GM18499 (cell line): Measurements from ENCODE around the gene FSD2.
A peak's percentile ranks its signal among the peaks of the same experiment; 100 is the strongest.
"Not testable (repeated sequence)": the region's sequence is repeated elsewhere in the genome, so short reads cannot be mapped to it uniquely, and the experiment has no call there.

Experiments used
- ATAC-seq: cut with Tn5 transposase; IDR thresholded peaks from one replicate; pipeline ENCODE4 v1.9.1; 2021; ENCODE audit warnings: moderate number of reproducible peaks; ENCODE audit not compliant: insufficient read depth, unreplicated experiment

Gene FSD2

GRCh38 chr15:82831894-82832600 is 26.2 kb upstream of the FSD2 start:
- ATAC-seq = no peak

DNA sequence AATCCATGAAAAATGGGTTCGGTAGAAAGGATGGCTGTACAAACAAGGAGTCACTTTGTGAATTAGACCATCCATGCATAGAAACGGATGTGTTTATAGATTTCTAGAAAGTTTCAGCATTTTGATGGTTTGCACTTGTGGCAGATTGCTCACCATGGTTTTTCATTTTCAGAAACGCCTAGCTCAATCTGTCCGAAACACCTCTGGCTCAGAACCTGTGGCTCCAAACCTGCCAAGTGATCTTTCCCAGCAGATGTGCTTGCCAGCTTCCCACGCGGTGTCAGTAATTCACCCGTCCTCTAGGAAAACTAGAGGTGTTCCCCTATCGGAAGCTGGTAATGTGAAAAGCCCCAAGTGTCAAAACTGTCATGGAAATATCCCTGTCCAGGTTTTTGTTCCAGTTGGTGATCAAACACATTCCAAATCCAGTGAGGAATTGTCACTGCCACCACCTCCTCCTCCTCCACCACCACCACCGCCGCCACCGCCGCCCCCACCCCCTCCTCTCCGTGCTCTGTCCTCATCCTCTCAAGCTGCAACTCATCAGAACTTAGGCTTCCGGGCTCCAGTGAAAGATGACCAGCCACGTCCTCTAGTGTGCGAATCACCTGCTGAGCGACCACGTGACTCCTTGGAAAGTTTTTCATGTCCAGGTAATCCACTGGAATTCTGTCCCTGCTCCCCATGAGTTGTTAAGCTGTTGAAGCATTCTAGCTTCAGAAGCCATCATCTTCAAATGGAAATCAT is 24.7 kb upstream of the FSD2 start:
- ATAC-seq = no peak

- no peak for ATAC-seq
Observed at GRCh38 chr15:82829234-82829633, 23.4 kb upstream of the FSD2 start.

- ATAC-seq = no peak
Observed at GRCh38 chr15:82828075-82828474, 22.2 kb upstream of the FSD2 start.

DNA sequence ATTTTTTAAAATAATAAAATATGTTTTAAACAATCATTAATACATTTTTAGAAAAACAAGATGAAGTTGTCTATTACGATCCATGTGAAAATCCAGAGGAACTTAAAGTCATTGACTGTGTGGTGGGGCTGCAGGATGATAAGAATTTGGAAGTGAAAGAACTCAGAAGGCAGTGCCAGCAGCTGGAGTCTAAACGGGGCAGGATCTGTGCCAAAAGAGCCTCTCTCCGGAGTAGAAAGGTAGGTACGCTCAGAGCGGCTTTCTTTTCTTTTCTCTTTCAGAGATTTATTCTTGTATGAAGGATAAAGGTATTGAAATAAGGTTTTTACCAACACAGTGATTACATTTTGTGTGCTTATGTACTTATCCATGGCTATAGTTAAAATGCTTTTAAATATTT is 17.2 kb upstream of the FSD2 start:
- ATAC-seq = no peak

DNA sequence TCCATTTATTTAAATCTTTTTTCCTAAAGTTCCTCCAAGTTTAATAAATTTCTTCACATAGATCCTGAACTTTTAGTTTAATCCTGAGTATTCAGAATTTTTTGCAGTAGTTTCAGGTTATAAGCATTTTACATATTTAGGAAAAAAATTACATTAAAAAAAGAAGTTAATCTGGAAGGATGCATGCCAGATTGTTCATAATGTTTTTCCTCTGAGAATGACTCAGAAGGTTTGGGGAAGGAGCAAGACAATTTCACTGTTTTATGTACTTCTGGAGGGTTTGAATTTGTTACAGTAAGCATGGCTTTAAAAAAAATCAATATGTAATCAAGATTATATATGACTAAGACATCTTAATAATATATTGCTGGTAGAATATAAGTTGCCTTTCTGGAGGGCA is 16.0 kb upstream of the FSD2 start:
- not testable (repeated sequence) for ATAC-seq

- not testable (repeated sequence) for ATAC-seq
Observed at GRCh38 chr15:82821396-82821795, 15.5 kb upstream of the FSD2 start.

- no peak for ATAC-seq
Observed at GRCh38 chr15:82820128-82820527, 14.3 kb upstream of the FSD2 start.

DNA sequence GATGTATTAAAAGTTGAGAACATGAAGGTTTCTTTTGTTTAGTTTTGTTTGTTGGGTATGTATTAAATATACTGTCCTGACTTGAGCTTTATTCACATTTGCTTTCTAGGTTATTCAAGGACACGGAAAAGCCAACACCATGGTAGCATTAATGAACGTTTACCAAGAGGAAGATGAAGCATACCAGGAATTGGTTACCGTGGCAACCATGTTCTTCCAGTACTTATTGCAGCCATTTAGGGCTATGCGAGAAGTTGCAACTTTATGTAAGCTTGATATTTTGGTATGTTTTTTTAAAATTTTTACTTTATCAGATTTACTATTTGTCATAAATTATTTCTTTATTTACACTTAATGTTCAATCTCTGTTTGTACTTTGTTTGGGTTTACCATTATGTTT is 7.1 kb upstream of the FSD2 start:
- no peak for ATAC-seq

GRCh38 chr15:82810890-82811426 is 5.1 kb upstream of the FSD2 start:
- ATAC-seq = no peak

DNA sequence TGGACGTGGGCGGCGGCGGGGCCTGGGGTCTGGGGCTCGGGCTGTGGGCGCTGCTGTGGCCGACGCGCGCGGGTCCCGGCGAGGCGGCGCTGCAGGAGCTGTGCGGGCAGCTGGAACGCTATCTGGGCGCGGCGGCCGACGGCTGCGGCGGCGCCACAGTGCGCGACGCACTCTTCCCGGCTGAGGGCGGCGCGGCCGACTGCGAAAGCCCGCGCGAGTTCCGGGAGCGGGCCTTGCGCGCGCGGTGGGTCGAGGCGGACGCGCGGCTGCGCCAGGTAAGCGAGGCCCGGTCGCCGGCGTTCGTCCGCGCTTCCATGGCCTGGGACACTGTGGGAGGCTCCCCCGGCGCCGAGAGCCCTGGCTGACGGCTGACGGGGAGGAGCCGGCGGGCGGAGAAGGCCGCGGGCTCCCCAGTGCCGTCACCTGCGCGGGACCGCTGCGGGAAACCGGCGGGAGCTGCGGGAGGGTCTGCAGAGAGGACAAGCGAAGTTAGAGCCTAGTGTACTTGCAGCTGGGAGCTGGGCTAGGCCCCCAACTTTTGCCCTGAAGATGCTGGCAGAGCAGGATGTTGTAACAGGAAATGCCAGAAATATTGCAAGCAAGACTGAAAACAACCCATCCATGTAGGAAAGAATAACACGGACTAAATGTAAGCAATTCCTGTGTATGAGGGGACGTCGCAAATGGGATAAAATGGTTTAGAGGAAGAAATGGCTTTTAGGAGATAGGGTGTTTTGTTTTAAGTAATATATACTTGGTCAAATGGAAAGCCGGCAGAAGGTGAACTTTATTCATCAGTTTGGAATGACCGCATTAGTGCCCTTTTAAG is 4.4 kb upstream of the FSD2 start:
- ATAC-seq = no peak

DNA sequence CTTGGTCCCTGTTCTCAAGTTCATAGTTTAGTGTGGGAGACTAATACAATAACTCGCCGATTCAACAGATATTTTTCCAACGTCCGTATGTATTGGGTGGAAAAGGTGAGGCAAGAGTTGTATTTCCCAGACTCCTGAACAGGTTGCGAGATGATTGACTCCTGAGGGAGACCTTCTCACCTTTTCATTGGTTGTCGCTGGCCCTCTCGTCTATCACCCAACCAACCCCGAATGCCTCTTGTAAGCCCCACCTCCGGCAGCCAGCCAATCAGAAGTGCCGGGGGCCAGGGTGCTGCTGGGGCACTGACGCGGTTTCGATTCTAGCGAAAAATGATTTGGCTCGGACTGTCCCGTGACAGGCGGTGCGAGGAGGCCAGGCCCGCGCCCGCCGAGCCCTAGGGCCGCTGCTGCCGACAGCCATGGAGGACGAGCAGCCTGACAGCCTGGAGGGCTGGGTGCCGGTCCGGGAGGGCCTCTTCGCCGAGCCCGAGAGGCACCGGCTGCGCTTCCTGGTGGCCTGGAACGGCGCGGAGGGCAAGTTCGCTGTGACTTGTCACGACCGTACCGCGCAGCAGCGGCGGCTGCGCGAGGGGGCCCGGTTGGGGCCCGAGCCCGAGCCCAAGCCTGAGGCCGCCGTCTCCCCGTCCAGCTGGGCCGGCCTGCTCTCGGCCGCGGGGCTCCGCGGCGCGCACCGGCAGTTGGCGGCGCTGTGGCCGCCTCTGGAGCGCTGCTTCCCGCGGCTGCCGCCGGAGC is 3.6 kb upstream of the FSD2 start, which contains the start of gene WHAMM:
Gene WHAMM (plus strand): TSS at position 321 of the 753 bp plus-strand sequence. CDS start 99 bp downstream, at position 420.
- ATAC-seq = peak; percentile 59

GRCh38 chr15:82808634-82809041 is 2.8 kb upstream of the FSD2 start:
- no peak for ATAC-seq

- no peak for ATAC-seq
Observed at GRCh38 chr15:82807920-82808633, 2.2 kb upstream of the FSD2 start.

GRCh38 chr15:82804575-82804949 is 1.3 kb downstream of the FSD2 start:
- ATAC-seq = no peak

GRCh38 chr15:82803793-82804574 is 1.9 kb downstream of the FSD2 start:
- ATAC-seq = no peak

- ATAC-seq = no peak
Observed at GRCh38 chr15:82802497-82802896, 3.4 kb downstream of the FSD2 start.

- ATAC-seq = no peak
Observed at GRCh38 chr15:82799183-82799841, 6.6 kb downstream of the FSD2 start.
